HL-60 (cell line): ENCODE data around the gene PFN4.

Source experiments
- CTCF ChIP-seq: IDR thresholded peaks from one replicate; pipeline ENCODE4 v1.5.1; 2011; ENCODE audit warnings: low read length, control low read depth, inconsistent platforms; ENCODE audit not compliant: insufficient read depth
- POLR2AphosphoS5 ChIP-seq: IDR thresholded peaks from 2 replicates; pipeline ENCODE4 v1.6.1; 2012; ENCODE audit warnings: low read depth

DNA sequence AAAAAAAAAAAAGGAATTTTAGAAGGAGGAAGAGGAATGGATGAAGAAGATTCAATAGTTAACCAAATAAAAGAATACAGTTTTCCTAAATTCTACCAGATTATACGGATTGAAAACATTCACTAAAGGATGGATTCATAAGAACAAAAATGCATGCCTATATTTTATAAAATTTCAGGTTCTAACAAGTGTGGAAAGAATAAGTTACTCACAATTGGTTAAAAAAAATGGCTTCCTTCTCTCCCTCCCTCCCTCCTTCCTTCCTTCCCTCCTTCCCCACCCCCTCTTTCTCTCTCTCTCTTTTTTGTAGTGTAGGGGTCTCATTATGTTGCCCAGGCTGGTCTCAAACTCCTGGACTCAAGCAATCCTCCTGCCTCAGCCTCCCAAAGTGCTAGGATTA, 36.9 kb downstream of the PFN4 start:
- TF ChIP-seq CTCF (no peak), POLR2AphosphoS5 (no peak)
